GM23338 (cell line): ENCODE results near the gene IGIP.
A peak's percentile ranks its signal among the peaks of the same experiment; 100 is the strongest.

Source experiments
- CREB1 ChIP-seq: fragments of 250-450 bp; sonication (Bioruptor Pico); IDR thresholded peaks from 2 replicates; pipeline ENCODE4 v1.5.0; 2020; ENCODE audit warnings: low read depth, mild to moderate bottlenecking, moderate library complexity
- EZH2 ChIP-seq: fragments of 200-600 bp; sonication (generic); IDR thresholded peaks from one replicate; pipeline ENCODE4 v1.8.0; 2017; ENCODE audit warnings: antibody characterized with exemption, mild to moderate bottlenecking, low read depth; ENCODE audit not compliant: unreplicated experiment
- EZH2phosphoT487 ChIP-seq: fragments of 200-600 bp; sonication (generic); IDR thresholded peaks from one replicate; pipeline ENCODE4 v1.8.1; 2018; ENCODE audit warnings: antibody characterized with exemption; ENCODE audit not compliant: unreplicated experiment
- JUNB ChIP-seq: IDR thresholded peaks from one replicate; pipeline ENCODE4 v1.6.1; 2016; ENCODE audit warnings: antibody characterized with exemption; ENCODE audit not compliant: unreplicated experiment
- NANOG ChIP-seq: IDR thresholded peaks from 2 replicates; pipeline ENCODE4 v1.6.1; 2016; ENCODE audit warnings: antibody characterized with exemption, borderline replicate concordance
- POLR2AphosphoS5 ChIP-seq: IDR thresholded peaks from 2 replicates; pipeline ENCODE4 v1.6.1; 2016; ENCODE audit warnings: antibody characterized with exemption, low read depth
- STAT1 ChIP-seq: IDR thresholded peaks from one replicate; pipeline ENCODE4 v1.6.1; 2016; ENCODE audit warnings: antibody characterized with exemption; ENCODE audit not compliant: unreplicated experiment
- ZNF114 ChIP-seq: fragments of 250-450 bp; sonication (Bioruptor Pico); IDR thresholded peaks from 2 replicates; pipeline ENCODE4 v1.5.0; 2020; ENCODE audit warnings: mild to moderate bottlenecking, moderate library complexity
- ZNF331 ChIP-seq: fragments of 250-450 bp; sonication (Bioruptor Pico); IDR thresholded peaks from 2 replicates; pipeline ENCODE4 v1.5.0; 2020; ENCODE audit warnings: low read depth, mild to moderate bottlenecking, moderate library complexity
- TF ChIP-seq, protein P1 (sequence below), 2 experiments: fragments of 200-600 bp in 1 of 2; sonication (generic) in 1 of 2; conservative IDR thresholded peaks; 2 replicates each; pipeline versions ENCODE4 v1.5.1 to v1.6.1; 2016 to 2017; ENCODE audit warnings: antibody characterized with exemption in 2 of 2, low read depth in 2 of 2, mild to moderate bottlenecking in 2 of 2, moderate library complexity in 1 of 2
- TF ChIP-seq, protein P2 (sequence below): IDR thresholded peaks from one replicate; pipeline ENCODE4 v1.6.1; 2018; ENCODE audit warnings: antibody characterized with exemption; ENCODE audit not compliant: unreplicated experiment
- TF ChIP-seq, protein P3 (sequence below): IDR thresholded peaks from 2 replicates; pipeline ENCODE4 v1.6.1; 2016; ENCODE audit warnings: antibody characterized with exemption
- TF ChIP-seq, protein P4 (sequence below): fragments of 250-450 bp; sonication (Bioruptor Pico); IDR thresholded peaks from 2 replicates; pipeline ENCODE4 v1.5.0; 2020; ENCODE audit warnings: mild to moderate bottlenecking, moderate library complexity

DNA sequence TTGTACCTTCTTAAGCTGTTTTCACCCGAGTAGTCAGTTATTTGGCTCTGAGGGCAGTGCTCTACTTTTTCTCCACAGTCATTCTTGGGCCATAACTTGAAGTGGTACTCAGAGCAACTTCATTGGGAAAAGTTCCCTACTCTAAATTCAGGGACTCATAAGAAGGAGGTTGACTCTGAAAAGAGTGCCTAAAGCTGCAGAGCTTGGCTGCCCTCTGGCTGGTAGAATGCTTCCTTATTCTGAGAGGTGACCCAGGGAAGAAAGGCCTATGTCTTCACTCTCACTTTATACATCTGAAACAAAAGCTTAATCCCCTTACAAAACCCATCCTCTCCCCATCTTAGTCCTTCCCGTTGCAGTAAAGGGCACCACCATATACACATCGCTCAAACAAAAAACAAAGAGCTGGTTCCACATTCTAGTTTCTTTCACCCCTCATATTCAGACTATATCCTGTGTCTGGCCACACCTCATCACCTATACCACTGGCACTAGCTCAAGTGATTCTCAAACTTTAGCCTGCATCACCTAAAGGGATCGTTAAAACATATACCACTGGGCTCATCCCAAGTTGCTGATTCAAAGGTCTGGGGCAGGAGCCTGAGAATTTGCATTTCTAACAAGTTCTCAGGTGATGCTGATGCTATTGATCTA lies 7.9 kb downstream of the IGIP start:
- TF ChIP-seq, protein P1, sequence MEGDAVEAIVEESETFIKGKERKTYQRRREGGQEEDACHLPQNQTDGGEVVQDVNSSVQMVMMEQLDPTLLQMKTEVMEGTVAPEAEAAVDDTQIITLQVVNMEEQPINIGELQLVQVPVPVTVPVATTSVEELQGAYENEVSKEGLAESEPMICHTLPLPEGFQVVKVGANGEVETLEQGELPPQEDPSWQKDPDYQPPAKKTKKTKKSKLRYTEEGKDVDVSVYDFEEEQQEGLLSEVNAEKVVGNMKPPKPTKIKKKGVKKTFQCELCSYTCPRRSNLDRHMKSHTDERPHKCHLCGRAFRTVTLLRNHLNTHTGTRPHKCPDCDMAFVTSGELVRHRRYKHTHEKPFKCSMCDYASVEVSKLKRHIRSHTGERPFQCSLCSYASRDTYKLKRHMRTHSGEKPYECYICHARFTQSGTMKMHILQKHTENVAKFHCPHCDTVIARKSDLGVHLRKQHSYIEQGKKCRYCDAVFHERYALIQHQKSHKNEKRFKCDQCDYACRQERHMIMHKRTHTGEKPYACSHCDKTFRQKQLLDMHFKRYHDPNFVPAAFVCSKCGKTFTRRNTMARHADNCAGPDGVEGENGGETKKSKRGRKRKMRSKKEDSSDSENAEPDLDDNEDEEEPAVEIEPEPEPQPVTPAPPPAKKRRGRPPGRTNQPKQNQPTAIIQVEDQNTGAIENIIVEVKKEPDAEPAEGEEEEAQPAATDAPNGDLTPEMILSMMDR (conservative IDR thresholded peaks at IDR 0.05; ENCODE audit: low read depth in 2 of 2): peak in 1 of 2 experiments; percentile 39; a peak in 2 of 4 replicates
- TF ChIP-seq POLR2AphosphoS5 (no peak), EZH2 (no peak), ZNF114 (CRISPR knock-in tag) (no peak), CREB1 (CRISPR knock-in tag) (no peak), EZH2phosphoT487 (no peak), NANOG (no peak), JUNB (no peak), STAT1 (no peak), ZNF331 (CRISPR knock-in tag) (no peak)
- TF ChIP-seq, protein P2, sequence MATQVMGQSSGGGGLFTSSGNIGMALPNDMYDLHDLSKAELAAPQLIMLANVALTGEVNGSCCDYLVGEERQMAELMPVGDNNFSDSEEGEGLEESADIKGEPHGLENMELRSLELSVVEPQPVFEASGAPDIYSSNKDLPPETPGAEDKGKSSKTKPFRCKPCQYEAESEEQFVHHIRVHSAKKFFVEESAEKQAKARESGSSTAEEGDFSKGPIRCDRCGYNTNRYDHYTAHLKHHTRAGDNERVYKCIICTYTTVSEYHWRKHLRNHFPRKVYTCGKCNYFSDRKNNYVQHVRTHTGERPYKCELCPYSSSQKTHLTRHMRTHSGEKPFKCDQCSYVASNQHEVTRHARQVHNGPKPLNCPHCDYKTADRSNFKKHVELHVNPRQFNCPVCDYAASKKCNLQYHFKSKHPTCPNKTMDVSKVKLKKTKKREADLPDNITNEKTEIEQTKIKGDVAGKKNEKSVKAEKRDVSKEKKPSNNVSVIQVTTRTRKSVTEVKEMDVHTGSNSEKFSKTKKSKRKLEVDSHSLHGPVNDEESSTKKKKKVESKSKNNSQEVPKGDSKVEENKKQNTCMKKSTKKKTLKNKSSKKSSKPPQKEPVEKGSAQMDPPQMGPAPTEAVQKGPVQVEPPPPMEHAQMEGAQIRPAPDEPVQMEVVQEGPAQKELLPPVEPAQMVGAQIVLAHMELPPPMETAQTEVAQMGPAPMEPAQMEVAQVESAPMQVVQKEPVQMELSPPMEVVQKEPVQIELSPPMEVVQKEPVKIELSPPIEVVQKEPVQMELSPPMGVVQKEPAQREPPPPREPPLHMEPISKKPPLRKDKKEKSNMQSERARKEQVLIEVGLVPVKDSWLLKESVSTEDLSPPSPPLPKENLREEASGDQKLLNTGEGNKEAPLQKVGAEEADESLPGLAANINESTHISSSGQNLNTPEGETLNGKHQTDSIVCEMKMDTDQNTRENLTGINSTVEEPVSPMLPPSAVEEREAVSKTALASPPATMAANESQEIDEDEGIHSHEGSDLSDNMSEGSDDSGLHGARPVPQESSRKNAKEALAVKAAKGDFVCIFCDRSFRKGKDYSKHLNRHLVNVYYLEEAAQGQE: no peak
- TF ChIP-seq, protein P3, sequence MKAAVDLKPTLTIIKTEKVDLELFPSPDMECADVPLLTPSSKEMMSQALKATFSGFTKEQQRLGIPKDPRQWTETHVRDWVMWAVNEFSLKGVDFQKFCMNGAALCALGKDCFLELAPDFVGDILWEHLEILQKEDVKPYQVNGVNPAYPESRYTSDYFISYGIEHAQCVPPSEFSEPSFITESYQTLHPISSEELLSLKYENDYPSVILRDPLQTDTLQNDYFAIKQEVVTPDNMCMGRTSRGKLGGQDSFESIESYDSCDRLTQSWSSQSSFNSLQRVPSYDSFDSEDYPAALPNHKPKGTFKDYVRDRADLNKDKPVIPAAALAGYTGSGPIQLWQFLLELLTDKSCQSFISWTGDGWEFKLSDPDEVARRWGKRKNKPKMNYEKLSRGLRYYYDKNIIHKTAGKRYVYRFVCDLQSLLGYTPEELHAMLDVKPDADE: no peak
- TF ChIP-seq, protein P4, sequence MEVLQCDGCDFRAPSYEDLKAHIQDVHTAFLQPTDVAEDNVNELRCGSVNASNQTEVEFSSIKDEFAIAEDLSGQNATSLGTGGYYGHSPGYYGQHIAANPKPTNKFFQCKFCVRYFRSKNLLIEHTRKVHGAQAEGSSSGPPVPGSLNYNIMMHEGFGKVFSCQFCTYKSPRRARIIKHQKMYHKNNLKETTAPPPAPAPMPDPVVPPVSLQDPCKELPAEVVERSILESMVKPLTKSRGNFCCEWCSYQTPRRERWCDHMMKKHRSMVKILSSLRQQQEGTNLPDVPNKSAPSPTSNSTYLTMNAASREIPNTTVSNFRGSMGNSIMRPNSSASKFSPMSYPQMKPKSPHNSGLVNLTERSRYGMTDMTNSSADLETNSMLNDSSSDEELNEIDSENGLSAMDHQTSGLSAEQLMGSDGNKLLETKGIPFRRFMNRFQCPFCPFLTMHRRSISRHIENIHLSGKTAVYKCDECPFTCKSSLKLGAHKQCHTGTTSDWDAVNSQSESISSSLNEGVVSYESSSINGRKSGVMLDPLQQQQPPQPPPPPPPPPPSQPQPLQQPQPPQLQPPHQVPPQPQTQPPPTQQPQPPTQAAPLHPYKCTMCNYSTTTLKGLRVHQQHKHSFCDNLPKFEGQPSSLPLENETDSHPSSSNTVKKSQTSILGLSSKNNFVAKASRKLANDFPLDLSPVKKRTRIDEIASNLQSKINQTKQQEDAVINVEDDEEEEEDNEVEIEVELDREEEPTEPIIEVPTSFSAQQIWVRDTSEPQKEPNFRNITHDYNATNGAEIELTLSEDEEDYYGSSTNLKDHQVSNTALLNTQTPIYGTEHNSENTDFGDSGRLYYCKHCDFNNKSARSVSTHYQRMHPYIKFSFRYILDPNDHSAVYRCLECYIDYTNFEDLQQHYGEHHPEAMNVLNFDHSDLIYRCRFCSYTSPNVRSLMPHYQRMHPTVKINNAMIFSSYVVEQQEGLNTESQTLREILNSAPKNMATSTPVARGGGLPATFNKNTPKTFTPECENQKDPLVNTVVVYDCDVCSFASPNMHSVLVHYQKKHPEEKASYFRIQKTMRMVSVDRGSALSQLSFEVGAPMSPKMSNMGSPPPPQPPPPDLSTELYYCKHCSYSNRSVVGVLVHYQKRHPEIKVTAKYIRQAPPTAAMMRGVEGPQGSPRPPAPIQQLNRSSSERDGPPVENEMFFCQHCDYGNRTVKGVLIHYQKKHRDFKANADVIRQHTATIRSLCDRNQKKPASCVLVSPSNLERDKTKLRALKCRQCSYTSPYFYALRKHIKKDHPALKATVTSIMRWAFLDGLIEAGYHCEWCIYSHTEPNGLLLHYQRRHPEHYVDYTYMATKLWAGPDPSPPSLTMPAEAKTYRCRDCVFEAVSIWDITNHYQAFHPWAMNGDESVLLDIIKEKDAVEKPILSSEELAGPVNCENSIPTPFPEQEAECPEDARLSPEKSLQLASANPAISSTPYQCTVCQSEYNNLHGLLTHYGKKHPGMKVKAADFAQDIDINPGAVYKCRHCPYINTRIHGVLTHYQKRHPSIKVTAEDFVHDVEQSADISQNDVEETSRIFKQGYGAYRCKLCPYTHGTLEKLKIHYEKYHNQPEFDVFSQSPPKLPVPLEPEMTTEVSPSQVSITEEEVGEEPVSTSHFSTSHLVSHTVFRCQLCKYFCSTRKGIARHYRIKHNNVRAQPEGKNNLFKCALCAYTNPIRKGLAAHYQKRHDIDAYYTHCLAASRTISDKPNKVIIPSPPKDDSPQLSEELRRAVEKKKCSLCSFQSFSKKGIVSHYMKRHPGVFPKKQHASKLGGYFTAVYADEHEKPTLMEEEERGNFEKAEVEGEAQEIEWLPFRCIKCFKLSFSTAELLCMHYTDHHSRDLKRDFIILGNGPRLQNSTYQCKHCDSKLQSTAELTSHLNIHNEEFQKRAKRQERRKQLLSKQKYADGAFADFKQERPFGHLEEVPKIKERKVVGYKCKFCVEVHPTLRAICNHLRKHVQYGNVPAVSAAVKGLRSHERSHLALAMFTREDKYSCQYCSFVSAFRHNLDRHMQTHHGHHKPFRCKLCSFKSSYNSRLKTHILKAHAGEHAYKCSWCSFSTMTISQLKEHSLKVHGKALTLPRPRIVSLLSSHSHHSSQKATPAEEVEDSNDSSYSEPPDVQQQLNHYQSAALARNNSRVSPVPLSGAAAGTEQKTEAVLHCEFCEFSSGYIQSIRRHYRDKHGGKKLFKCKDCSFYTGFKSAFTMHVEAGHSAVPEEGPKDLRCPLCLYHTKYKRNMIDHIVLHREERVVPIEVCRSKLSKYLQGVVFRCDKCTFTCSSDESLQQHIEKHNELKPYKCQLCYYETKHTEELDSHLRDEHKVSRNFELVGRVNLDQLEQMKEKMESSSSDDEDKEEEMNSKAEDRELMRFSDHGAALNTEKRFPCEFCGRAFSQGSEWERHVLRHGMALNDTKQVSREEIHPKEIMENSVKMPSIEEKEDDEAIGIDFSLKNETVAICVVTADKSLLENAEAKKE: no peak
